Coronary artery (tissue), 2 donors: Measurements from ENCODE around the gene AMN1.

Source experiments
- DNase-seq: peaks from one replicate; pipeline ENCODE4 v3.0.0-alpha.2; 2017; ENCODE audit warnings: low spot score
- H3K27ac ChIP-seq, 2 donors: fragments of 200-600 bp; sonication (generic); one replicate each; pipeline ENCODE4 v1.5.1; 2016 to 2019
- H3K4me3 ChIP-seq: fragments of 200-600 bp; sonication (generic); 2 replicates; pipeline ENCODE4 v1.5.1; 2016; ENCODE audit warnings: mild to moderate bottlenecking, moderate library complexity
- TF ChIP-seq, protein P1 (sequence below): fragments of 200-600 bp; sonication (generic); IDR thresholded peaks from one replicate; pipeline ENCODE4 v1.5.1; 2019; ENCODE audit warnings: antibody characterized with exemption

Gene AMN1

DNA sequence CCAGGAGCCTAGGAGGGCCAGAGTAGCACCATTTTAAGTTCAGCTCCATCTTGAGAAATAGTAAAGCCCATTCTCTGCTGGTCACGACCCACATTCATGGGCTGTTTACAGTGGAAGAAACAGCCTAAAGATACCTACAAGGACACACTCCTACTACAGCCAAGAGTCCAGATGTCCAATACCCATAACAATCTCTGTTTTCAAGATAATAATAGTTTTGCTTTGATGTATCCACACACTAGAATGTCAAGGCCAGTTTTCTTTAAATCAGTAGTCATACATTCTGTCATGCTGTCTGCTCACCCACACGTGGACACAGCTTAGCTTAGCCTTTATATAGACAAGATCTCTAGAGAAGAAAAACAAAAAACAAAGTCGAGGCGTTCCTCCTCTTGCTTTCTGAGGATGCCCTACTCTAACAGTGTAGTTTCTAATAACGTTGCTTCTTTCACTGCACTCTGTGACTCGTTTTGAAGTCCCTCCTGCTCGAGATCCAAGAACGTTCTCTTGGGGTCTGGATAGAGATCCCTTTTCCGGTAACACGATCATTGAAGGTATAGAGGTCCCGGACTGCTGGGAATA lies 87.2 kb downstream of the AMN1 start:
- DNase-seq: no peak
- Histone ChIP-seq H3K27ac (no peak overlapping the region), H3K4me3 (no peak overlapping the region)
- TF ChIP-seq, protein P1, sequence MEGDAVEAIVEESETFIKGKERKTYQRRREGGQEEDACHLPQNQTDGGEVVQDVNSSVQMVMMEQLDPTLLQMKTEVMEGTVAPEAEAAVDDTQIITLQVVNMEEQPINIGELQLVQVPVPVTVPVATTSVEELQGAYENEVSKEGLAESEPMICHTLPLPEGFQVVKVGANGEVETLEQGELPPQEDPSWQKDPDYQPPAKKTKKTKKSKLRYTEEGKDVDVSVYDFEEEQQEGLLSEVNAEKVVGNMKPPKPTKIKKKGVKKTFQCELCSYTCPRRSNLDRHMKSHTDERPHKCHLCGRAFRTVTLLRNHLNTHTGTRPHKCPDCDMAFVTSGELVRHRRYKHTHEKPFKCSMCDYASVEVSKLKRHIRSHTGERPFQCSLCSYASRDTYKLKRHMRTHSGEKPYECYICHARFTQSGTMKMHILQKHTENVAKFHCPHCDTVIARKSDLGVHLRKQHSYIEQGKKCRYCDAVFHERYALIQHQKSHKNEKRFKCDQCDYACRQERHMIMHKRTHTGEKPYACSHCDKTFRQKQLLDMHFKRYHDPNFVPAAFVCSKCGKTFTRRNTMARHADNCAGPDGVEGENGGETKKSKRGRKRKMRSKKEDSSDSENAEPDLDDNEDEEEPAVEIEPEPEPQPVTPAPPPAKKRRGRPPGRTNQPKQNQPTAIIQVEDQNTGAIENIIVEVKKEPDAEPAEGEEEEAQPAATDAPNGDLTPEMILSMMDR: no peak

DNA sequence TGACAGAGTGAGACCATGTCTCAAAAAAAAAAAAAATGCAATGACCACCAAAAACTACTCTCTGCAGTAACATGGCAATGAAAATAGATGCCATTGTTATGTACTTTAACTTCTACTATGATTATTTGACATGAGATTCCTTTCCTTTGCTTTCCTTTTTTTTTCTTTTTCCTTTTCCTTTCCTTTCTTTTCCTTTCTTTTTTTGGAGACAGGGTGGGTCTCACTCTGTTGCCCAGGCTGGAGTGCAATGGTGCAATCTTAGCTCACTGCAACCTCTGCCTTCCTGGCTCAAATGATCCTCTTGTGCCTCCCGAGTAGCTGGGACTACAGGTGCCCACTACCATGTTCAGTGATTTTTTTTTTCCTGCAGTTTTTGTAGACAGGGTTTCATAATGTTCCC lies 94.2 kb downstream of the AMN1 start:
- Histone ChIP-seq H3K27ac (no peak overlapping the region), H3K4me3 (no peak overlapping the region)
- DNase-seq: no peak
- TF ChIP-seq, protein P1: no peak

DNA sequence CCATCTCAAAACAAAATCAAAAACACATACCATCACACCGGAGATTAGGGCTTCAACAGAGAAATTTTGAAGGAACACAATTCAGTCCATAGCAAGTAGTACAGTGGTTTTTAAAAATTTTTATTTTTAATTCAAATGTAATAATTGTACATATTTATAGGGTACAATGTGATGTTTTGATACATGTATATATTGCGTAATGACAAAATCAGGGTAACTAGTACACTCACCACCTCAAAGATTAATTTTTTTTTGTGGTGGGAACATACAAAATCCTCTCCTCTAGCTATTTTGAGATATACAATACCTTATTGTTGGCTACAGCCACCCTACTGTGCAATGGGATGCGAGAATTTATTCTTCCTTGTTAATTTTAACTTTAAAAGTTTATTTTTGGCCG lies 95.4 kb downstream of the AMN1 start:
- no peak for DNase-seq
- no peak overlapping the region for H3K27ac ChIP-seq
- TF ChIP-seq, protein P1: no peak
- H3K4me3 ChIP-seq: no peak overlapping the region

DNA sequence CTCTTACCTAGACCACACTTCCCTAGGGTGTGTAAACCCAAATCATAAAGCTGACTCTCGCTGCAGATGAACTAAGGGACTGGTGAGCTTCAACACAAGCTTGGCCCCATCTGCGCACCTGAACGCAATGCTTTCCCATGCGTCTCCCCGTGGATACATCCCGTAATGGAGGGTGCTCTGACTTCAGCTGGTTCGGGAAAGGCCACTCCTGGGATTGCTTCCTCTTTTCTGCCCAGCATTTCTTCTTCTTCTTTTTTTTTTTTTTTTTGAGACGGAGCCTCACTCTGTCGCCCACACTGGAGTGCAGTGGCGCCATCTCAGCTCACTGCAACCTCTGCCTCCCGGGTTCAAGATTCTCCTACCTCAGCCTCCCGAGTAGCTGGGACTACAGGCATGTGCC lies 97.0 kb downstream of the AMN1 start:
- DNase-seq: no peak
- no peak overlapping the region for H3K4me3 ChIP-seq
- TF ChIP-seq, protein P1: no peak
- no peak overlapping the region for H3K27ac ChIP-seq

DNA sequence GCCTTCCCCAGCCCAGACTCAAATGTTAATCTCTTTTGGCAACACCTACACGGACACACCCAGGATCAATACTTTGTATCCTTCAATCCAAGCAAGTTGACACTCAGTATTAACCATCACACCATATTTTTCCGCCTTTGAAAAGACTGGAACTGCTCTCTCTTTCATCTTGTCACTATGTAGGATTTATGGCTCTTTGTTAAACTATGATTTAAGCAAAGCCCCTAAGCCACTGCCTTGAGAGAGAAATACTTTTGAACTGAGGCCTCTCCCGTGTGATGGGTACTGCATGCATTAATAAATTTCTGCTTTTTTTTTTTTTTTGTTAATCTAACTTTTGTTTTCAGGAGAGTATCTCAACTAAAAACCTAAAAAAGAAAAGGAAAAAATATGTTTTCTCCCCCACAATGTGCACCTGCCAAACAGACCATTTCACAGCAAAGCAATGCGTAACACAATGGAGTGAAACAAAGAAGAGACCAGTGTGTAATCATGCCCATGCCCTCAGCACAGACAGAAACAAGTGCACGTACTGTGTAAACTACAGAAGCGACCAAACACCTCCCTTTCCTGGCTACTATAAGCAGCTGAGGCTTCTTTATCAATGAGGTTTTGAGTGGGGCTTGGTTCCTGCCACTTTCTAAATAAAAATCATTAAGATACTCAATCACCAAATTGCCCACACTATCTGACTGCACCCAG lies 97.6 kb downstream of the AMN1 start:
- no peak overlapping the region for H3K27ac ChIP-seq
- TF ChIP-seq, protein P1: no peak

DNA sequence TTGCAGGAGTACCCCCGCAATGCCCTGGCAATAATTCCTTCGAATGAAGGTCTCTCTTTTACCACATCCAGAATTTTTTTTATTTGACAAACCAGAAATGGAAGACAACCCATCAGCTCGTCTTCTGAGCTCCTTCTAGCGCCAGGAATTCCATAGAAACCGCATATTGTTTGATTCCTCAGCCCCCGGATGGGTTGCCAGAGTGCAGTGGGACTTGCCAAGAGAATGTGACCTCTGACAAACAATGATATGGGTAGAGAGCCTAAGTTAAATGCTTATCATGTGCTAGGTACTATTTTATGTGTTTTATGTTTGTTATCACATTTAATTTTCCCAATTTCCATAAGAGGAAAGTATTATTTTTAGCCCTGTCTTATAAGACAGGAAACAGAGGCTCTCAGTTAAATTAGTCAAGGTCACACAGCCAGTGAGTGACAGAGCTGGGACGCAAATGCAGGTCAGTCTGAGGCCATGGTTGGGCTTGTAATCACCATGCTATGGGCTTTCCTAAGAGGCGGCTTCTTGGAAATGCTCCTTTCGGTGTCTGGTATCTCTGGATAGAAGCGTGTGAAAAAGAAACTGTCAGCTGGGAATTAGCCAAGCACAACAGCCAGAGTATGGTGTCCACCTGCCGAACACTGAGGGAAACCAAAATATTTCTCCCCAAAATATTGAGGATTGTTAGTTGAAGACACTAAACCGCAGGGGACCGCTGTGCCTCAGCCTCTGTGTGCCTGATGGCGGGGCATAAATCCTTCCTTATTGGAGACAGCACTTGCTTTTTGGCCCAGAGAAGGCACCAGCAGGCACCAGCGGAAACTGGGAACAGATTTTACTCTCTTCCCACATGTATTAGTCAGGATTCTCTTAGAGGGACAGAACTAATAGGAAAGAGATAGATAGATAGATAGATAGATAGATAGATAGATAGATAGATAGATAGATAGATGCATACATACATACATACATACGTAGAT lies 98.8 kb downstream of the AMN1 start:
- DNase-seq: no peak
- Histone ChIP-seq H3K27ac (no peak overlapping the region), H3K4me3 (peak overlapping the region; percentile 55)
- TF ChIP-seq, protein P1: no peak

More for the DNA sequence above, 97.6 kb downstream of the AMN1 start:
- DNase-seq: no peak
- no peak overlapping the region for H3K4me3 ChIP-seq
